ELF-1 (cell line): ENCODE data around the gene CACNA1C.

Source experiments
- DNase-seq: peaks from one replicate; pipeline ENCODE4 v3.0.0-alpha.2; 2016; ENCODE audit warnings: low read depth, low spot score

The CACNA1C gene

DNA sequence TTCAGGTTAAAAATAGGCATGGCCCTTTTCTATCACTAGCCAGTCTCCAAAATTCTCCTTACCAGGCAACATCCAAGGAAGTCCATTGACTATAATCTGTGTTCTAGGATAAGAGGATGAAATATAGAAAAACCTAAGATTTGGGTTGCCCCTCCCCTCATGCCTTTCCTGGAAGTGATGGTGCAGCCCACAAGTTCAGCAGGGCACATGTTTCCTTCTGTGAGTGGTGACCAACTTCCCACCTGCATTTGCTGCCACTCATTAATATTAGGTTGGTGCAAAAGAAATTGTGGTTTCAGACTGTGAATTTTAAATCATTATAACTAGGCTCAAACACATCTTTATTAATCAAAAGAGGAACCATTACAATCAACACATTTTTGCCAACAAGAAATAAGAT is 491.4 kb downstream of the CACNA1C start:
- no peak for DNase-seq

DNA sequence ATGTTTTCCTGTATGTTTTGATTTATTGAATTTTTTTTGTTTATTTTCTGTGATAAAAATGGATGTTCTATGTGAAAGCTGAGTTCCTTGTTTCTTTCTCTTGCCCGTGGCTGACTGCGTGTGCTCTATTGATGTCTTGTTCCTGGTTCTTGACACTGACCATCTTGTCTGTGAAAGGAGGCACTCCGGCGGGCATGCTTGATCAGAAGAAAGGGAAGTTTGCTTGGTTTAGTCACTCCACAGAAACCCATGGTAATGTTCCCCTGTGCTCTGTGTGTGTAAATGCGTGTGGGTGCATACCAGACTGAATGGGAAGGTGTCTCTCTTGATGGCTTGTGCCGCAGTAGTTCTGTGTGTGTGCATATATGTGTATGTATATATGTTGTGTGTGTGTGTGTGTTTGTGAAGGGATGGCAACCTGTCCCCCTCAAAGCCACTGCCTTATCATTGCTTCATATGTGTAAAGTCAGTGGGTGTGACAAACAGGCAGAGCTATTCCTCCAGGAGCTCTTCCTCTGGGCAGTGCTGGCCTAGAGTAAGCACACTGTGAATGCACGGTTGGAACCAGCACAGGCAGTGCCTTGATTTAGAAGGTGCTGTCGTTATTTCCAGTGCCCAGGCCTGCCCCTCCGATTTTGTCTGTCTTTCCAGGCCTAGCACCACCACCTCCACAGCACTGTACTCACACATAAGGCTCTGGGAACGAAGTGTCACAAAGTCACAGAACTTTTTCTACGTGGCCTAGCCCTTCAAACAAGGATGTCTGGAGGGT is 494.7 kb downstream of the CACNA1C start:
- DNase-seq, result no peak

DNA sequence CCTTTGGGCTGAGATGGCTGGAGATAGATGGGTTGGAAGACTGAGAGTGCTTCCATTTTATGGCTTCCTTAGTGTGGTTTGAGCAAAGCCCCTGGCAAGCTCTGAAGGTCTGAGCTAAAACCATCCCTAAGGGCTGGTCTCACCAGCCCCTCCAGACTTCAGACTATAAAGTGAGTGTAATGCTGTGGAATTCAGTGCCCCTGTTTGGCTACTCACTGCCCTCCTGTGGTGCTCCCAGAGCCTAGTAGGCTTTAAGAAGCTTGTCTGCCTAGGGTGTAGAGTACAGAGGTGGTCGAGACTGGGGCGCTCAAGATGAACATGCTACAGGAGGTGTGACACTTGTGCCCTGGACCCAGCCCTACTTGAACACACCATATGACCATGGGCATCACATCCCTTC is 495.3 kb downstream of the CACNA1C start:
- DNase-seq, result no peak

DNA sequence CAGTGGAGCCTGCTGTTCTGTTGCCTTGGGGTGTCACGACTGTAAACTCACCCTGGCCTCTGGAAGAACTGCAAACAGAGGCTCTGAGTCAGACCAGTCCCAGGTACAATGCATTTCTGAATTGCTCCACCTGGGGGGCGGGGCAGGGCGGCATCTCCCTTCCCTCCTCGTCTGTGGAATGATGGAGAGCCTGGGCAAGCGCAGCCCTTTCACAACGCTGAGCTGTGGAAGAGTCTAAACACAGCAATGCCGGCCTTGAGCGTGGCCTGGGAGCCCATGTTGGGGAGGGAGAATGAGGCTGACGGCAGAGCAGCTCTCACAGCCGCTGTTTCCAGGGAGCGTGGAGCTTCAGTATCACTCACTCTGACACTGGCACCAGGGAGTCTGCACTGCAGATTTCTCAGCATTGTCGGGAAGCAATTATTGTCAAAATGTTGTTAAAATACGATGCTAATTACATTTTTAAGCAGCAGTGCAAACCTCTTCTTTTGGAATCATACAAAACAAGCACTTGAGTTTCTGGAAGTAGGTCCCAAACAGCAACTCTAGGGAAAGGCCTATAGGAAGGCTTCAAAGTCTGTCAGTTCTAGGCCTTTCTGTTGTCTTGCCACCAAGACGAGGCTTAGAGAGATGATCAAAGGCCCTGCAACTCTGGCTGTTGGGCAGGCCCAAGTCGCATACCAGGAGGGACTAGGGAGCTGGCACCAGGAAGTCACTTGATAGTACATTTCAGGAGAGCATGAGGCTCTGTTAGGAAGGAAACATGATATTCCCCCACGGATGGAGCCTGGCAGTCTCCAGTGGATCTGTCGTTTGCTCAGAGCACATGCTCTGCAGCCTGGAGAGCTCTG is 498.0 kb downstream of the CACNA1C start:
- no peak for DNase-seq

DNA sequence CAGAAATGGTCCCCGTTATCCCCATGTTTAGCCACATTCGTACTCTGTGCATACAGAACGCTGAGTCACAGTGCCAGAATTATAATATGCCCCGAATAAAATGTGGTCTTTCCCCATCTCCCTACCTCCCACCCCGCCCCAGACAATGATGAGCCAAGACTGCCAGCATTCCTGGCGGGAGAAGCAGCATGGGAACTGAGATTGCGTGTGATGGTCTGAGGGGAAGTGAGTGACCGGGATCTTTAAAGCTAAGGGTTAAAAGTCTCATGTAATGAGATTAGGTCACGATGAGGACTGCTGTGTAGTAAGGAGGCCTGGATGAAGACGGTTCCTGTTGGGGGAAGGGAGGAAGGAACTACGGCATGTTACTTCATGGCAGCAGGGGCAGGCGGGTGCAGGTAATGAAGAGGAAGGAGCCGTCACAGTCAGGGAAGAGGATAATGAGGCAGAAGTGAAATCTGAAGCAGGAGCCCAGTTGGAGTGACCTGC is 498.7 kb downstream of the CACNA1C start:
- DNase-seq, result no peak

DNA sequence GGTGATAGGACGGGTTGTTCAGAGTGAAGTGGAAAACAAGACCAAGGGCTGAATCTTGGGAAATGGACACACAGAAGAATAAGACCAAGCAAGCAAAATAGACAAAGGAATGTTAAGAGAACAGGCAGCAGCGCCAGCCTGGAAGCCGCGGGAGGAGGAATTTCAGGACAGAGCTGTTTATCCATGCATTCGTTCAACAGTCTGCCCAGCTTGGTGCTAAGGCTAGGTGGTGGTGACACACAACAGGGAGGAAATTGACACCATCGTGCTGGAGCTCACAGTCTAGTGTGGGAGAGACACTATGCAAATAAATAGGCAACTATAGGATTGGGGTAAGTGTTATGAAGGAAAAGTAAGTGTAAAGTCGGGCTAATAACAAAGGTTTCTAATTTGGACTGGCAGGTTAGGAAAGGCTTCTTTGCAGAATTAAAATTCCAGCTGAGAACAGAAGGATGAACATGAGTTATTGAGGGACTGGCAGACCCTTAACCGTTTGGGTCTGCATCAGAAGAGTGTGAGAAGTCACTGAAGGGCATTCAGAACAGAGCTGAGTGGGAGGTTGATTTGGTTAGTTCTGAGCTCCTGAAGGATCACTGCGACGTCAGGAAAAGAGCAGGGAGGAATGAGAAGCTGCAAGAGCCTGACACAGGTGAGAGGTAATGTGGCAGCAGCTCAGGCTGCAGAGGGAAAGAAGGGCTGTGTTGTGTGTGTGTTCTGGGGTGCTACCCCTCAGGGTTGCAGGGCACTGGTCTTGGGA is 499.4 kb downstream of the CACNA1C start:
- DNase-seq, result no peak

DNA sequence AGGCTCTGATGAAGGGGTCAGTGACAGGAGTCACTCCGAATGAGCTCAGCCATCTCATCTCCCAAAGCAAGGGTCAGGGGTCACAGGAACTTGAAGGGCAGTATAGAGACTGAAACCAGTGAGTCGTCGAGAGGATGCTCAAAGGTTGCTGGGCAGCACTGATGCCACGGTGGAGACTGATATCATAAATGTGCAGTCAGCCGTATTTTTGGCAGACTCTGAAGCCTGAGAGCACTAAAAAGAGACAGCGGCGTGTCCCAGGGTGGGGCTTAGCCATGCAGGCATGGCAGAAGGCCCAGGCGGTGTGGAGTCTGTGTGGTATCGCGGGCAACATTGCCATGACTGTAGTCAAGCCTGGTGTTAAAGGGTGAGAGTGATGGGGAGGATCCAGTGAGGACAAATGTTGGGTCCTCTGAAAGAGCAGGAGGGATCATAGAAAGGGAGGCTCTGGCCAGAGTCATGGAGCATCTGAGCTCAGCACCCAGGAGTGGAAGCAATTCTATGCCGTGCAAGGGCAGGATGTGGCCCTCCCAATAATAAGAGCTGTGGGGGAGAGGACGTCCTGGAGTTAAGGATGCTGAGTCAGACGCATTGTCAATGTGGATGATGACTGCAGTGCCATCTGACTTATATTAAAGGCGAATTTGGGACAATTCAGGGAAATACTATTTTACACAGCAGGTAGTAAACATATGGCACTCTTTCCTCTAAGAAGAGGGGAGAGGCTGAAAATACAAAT is 500.8 kb downstream of the CACNA1C start:
- no peak for DNase-seq

DNA sequence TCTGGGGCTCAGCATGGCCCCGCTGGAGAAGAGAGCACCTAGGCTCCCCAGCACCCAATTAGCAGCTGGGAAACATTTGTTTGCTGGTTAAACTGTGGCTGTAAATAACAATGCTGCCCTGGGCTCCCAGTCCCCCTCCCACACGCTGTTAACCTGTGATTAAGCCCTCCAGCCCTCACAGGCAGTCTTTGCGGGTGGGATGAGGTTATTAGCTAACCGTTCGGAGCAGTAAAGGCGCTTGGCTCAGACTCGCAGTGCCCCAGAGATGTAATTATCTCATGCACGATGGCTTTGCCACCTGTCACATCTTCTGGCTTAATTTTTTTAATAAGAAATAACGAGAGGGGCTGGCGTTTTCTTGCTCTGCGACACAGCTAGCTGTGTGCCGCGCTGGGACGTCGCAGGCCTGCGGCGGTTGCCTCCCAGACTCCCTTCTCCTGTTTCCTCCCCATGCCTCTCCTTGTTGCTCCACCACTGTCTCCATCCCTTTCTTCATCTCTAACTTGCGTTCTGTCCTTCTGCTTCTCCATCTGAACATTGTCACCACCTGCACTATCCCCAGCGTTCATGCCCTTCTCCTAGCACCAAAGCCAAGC is 502.8 kb downstream of the CACNA1C start:
- DNase-seq, result peak; percentile 41

DNA sequence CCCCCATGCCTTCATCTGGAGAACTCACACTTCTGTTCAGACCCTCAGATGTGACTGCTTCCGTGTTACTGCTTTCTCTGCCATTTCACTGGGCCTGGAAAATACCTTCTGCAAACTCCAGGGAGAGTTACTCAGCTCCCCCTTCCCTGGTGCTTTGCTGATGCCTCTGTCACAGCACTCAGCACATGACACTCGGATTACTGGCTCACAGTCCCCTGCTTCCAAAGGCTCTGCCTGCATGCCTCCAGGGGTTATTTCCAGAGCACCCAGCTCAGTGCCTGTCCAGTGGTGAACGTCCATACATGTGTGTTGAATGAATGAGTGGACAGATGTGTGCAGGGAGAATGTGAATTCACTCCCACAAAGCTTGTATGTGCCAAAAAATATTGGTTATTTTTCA is 504.8 kb downstream of the CACNA1C start:
- peak; percentile 17 for DNase-seq

DNA sequence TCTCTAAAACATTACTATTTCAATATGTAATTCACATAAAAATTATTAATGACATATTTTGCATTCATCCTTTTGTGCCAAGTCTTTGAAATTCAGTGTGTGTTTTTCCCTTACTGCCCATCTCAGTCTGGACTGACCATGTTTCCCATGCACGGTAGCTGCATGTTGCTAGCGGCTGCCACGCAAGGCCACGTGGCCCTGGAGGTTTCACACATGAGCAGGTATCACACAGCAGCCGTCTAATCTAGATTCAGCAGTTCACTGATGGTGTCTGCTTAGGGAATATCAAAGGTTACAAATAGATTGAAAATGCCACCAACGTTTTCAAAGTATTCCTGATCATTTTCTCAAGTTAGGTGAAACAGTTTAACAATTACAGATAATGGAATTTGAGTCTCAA is 507.1 kb downstream of the CACNA1C start:
- DNase-seq, result no peak

DNA sequence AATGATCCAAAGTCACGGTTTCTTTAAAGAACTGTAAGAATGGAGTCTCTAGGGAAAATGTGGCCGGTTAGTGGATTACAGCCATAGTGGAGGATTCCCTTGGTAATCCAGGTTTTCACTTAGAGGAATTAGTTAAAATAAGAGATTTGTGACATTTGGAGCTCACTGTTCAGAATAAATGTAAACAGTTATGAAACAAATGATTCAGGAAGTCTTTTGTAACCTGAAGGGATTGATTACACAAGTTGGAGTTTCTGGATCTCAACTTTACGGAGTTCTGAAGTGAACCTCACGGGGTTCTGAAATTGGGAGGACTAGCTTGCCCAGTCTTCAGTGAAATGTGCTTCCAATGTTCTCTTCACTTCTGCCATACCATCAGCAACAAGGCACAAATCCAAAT is 507.6 kb downstream of the CACNA1C start:
- DNase-seq, result no peak

DNA sequence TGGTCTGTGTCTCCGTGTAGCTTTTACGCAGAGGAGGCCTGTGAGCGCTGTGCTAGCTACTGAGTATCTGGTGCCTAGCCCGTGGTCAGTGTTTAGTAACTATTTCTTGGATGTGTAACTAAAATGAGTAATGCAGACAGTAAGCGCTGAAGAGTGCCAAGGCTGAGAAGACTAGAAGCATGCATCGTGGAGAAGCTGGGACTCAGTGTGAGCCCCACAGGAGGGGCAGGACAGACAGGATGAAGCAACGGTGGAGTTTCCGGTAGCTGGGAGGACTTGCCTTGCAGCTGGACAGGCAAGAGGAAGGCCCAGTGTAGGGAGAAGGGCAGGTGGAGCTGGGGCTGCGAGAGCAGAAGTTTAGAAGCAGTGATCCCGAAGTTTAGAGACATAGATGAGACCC is 508.6 kb downstream of the CACNA1C start:
- no peak for DNase-seq

DNA sequence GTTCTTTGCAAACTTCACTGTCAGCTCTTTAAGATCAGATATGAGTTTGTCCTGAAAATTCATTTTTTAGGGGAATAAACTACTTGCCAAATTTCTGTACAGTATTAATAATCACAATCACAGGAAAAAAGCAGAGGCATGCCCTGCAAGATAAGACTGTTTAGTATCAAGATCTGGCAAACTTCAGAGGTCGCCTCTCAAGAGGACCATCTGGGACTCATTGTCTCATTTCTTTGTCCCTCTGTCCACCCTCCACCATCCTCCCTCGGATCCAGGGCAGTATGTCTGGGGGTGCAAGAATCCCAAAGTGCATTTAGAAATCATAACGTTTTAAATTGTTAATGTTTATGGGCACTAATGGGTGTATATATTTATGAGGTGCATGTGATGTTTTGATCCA is 509.6 kb downstream of the CACNA1C start:
- no peak for DNase-seq

DNA sequence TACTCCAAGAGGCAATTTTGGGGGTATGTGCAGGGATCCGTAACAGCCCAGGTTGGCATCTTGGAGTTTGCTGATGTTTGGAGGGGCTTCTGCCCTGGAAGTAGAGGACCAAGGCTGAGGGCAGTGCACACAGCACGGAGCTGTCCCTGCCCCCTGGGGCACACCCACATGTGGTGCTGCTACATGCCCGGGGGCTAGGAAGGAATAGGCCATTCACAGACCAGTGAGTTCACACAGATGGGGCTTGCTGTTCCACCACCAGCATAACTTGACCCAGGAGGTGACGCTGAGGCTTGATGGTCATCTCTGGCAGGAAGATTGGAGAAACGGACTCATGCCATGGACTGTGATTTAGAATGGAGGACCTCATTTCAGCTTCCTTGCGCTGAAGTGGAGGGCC is 510.9 kb downstream of the CACNA1C start:
- DNase-seq, result no peak

DNA sequence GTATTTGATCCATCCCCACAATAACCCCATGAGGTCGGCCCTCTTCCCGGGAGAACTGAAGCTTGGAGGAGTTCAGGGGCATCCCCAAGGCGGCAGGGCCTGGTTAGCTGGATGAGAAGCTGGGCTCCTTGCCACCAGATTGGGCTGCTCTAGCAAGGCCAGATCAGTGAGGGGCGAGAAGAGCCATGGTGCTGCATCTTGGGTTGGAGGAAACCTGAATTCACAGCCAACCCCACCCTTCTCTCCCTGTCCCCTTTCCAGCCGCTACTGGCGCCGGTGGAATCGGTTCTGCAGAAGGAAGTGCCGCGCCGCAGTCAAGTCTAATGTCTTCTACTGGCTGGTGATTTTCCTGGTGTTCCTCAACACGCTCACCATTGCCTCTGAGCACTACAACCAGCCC is 513.4 kb downstream of the CACNA1C start:
- DNase-seq, result no peak

DNA sequence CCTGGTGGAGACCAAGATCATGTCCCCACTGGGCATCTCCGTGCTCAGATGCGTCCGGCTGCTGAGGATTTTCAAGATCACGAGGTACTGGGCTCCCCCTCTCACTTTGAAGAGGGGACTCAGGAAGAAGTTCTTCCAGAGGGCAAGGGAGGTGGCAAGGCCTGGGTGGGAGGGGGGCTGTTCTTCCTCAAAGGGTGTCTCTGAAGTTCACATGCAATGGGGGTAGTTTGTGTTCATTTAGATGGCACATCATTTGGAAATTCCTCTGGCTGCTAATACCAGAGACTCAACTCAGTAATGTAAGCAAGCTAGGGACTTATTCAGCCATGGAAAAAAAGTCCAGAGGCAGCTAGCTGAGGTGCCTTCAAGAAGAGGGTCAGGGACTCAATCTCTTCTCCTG is 514.9 kb downstream of the CACNA1C start:
- no peak for DNase-seq

DNA sequence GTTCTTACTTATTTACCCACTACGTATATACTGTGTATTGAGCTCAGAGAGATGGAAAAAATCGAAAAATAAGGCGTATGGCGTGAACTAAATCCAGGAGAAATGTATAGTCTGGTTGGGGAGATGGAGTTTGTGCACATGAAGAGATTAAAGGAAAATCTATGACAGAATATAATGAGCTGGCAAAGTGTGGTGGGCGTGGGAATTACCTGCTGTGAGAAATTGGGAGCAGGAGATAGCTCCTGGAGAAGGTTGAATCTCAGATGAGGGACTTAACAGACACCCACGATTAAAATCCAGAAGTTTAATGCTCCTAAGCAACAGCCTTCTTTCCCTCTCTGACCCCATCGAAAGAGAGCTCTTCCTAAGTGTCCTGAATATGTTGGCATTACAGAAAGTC is 517.8 kb downstream of the CACNA1C start:
- no peak for DNase-seq

DNA sequence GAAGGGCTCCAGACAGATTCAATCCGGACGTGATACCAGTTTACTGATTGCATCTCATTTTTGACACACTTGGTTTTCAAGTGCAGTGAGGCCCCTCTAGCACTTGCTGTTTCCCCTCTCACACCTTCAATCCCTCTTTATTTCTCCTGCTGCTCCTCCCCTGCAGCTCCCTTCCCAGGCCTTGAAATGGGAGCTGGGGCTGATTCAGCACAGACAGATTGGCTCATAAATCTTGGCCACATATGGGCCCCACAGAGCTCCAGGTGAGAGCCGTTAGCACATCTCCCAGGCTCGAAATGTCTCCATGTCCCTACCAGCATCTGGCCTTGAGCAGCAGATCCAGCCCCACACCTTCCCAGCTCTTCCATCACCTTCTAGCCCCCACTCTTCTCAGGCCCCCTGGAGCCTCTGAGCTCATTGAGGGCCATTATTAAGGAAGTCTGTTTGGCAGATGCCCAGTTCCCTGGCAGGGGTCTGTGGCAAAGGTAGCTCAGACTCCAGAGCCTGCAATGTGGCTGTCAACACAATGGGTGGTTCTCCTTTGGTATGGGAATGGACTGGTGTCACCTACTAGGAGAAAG is 521.7 kb downstream of the CACNA1C start:
- no peak for DNase-seq

DNA sequence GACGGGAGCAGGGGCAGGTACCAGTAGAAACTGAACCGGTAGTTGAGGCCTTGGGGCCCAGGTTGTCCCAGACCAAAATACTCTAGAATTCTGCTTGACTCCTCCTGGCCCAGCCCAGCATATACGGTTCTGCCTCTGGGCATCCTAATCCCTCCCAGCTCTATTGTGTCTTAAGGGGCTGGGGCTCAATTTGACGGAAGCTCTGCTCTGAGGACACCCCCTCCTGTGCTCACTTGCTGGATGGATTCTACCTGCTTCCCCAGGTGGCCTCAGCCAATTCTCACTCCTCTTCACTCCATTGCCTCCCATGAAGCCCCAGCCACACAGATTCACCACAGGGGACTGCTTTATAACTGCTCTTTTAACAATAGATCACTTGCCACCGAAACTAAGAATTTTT is 522.5 kb downstream of the CACNA1C start:
- DNase-seq, result no peak

DNA sequence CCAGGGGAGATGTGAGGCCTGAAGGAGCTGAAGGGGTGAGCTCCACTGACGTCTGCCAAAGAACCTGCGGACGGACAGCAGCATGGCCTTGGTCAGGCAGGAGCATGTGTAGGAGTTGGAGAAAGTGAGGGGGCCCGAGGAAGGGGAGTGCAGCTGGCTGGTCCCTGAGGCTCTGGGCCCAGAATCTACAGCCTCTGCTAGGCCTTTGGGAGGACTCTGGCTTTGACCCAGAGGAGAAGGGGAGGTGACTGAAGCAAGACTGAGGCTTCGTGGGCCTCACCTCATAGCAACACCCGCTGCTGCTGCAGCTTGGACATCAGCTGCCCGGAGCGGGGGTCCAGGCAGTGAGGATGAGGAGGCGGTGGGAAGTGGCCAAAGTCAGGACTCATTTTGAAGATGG is 525.4 kb downstream of the CACNA1C start:
- no peak for DNase-seq

DNA sequence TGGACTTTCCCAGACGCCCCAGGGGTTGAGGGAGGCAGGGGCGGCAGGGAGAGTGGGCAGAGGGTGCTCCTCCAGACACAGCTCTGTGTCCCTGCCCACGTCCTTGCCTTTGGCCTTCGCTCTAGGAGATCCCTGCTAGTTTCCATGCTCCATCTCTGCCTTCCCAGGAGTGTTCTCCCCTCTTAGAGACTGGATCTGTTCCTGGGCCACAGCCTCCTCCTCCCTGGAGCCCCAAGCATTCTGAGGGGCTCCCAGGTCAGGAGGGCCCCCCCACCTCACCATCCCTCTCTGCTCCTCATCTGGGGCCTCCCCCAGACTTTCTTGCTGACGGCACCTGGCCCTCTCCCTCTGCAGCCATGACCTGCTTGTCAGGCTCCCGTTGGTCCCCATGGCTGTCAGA is 526.0 kb downstream of the CACNA1C start:
- DNase-seq, result no peak
